PFSK-1 (cell line): ENCODE results near the gene VENTX.

ENCODE experiments used
- FOXP2 ChIP-seq: optimal IDR thresholded peaks from 2 replicates; pipeline ENCODE3; 2011; ENCODE audit warnings: borderline replicate concordance, control low read depth, inconsistent platforms; ENCODE audit not compliant: insufficient read depth; ENCODE audit errors: extremely low read length, extremely low read depth
- POLR2AphosphoS5 ChIP-seq: IDR thresholded peaks from 2 replicates; pipeline ENCODE4 v1.6.1; 2012; ENCODE audit warnings: low read depth, mild to moderate bottlenecking, control low read depth, low read length, moderate library complexity
- SIN3A ChIP-seq: IDR thresholded peaks from 2 replicates; pipeline ENCODE4 v1.6.1; 2012; ENCODE audit warnings: mild to moderate bottlenecking, low read length, moderate library complexity, borderline replicate concordance; ENCODE audit not compliant: insufficient read depth
- TAF1 ChIP-seq: IDR thresholded peaks from 2 replicates; pipeline ENCODE4 v1.6.1; 2012; ENCODE audit warnings: low read length, control low read depth, borderline replicate concordance; ENCODE audit not compliant: insufficient read depth
- TF ChIP-seq, protein P1 (sequence below), 2 experiments: IDR thresholded peaks; 2 replicates each; pipeline versions ENCODE4 v1.6.1 to v1.8.0; 2011 to 2012; ENCODE audit warnings: low read depth in 2 of 2, low read length in 2 of 2, control low read depth in 1 of 2, inconsistent platforms in 1 of 2, mild to moderate bottlenecking in 1 of 2, moderate library complexity in 1 of 2; ENCODE audit not compliant: insufficient read depth in 1 of 2

The VENTX gene

DNA sequence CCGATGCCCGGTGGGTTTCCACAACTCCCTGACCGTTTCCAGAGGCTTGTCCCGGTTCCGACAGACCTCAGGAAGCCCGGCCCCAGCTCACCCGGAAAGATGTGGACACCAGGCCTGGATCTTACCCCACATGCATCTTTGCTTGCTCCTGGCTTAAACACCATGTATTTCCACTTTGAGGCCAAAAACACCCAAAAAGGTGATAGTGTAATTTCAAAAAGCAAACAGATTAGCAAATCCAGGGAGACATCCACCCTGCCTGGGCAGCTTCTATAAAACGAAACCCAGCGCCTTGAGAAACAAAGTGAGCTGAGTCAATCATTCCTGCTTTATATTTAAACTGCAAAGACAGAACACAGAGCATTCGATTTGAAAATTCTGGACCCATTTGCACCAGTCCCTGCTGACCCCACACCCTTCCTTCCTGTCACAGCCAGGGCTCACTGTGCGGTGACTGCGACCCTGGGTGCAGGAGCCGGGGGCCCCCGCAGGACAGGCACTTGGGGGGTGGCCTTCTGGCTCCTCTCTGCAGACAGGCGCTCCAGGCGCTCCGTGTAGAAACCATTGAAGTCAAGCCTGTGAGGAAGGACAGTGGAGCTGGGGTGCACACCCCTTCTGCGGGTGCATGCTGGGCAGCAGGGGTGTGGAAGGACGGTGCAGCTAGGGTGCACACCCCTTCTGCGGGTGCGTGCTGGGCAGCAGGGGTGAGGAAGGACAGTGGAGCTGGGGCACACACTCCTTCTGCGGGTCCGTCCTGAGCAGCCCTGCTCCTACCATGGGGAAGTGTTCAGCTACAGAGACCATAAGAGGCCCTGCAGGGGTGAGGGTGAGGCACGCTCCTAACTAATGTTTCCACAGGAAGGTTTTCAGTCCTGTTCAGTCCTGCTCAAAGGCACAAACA, 41.9 kb downstream of the VENTX start:
- TF ChIP-seq SIN3A (no peak), TAF1 (no peak), POLR2AphosphoS5 (no peak), FOXP2 (no peak)
- TF ChIP-seq, protein P1, sequence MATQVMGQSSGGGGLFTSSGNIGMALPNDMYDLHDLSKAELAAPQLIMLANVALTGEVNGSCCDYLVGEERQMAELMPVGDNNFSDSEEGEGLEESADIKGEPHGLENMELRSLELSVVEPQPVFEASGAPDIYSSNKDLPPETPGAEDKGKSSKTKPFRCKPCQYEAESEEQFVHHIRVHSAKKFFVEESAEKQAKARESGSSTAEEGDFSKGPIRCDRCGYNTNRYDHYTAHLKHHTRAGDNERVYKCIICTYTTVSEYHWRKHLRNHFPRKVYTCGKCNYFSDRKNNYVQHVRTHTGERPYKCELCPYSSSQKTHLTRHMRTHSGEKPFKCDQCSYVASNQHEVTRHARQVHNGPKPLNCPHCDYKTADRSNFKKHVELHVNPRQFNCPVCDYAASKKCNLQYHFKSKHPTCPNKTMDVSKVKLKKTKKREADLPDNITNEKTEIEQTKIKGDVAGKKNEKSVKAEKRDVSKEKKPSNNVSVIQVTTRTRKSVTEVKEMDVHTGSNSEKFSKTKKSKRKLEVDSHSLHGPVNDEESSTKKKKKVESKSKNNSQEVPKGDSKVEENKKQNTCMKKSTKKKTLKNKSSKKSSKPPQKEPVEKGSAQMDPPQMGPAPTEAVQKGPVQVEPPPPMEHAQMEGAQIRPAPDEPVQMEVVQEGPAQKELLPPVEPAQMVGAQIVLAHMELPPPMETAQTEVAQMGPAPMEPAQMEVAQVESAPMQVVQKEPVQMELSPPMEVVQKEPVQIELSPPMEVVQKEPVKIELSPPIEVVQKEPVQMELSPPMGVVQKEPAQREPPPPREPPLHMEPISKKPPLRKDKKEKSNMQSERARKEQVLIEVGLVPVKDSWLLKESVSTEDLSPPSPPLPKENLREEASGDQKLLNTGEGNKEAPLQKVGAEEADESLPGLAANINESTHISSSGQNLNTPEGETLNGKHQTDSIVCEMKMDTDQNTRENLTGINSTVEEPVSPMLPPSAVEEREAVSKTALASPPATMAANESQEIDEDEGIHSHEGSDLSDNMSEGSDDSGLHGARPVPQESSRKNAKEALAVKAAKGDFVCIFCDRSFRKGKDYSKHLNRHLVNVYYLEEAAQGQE (IDR thresholded peaks at IDR 0.05; ENCODE audit: insufficient read depth in 1 of 2, low read depth in 2 of 2, low read length in 2 of 2), result no peak

DNA sequence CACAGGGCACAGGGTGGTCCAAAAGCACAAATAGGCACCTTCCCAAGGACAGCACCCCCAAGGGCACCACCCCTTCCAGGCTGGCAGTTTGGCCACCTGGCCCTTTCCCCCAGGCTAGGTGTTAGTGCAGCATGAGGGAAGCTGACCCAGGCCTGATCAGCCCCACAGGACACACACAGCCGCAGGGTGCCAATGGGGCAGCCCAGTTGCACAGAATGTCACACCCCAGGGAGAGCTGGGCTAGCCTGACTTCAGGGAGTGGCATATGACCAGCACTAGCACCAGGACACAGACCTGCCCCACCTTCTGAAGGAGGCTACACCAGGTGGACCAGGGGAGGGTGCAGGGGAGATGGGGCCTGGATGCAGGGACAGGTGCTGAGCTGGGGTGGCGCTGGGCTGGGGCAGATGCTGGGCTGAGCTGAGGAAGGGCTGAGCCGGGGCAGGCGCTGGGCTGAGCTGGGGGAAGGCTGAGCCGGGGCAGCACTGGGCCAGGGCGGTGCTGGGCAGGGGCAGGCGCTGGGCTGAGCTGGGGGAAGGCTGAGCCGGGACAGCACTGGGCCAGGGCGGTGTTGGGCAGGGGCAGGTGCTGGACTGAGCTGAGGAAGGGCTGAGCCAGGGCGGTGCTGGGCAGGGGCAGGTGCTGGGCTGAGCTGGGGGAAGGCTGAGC, 42.9 kb downstream of the VENTX start:
- TF ChIP-seq TAF1 (no peak), FOXP2 (no peak), POLR2AphosphoS5 (no peak)
- TF ChIP-seq, protein P1 (IDR thresholded peaks at IDR 0.05; ENCODE audit: insufficient read depth in 1 of 2, low read depth in 2 of 2, low read length in 2 of 2), result no peak

DNA sequence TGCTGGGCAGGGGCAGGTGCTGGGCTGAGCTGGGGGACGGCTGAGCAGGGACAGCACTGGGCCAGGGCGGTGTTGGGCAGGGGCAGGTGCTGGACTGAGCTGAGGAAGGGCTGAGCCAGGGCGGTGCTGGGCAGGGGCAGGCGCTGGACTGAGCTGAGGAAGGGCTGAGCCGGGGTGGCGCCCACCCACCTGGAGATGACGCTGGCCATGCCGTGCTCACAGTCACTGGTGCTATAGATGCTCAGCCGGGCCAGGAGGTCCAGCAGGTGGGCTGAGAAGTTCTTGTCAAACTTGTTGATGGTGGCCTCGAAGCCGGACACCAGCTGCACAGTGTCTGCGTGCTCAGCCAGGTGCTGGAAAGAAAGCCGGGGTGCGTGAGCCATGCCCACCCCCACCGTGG, 43.4 kb downstream of the VENTX start:
- no peak for TF ChIP-seq POLR2AphosphoS5
- TF ChIP-seq SIN3A, result no peak
- TF ChIP-seq, protein P1 (IDR thresholded peaks at IDR 0.05; ENCODE audit: insufficient read depth in 1 of 2, low read depth in 2 of 2, low read length in 2 of 2), result no peak
- TF ChIP-seq TAF1, result no peak
- no peak for TF ChIP-seq FOXP2

DNA sequence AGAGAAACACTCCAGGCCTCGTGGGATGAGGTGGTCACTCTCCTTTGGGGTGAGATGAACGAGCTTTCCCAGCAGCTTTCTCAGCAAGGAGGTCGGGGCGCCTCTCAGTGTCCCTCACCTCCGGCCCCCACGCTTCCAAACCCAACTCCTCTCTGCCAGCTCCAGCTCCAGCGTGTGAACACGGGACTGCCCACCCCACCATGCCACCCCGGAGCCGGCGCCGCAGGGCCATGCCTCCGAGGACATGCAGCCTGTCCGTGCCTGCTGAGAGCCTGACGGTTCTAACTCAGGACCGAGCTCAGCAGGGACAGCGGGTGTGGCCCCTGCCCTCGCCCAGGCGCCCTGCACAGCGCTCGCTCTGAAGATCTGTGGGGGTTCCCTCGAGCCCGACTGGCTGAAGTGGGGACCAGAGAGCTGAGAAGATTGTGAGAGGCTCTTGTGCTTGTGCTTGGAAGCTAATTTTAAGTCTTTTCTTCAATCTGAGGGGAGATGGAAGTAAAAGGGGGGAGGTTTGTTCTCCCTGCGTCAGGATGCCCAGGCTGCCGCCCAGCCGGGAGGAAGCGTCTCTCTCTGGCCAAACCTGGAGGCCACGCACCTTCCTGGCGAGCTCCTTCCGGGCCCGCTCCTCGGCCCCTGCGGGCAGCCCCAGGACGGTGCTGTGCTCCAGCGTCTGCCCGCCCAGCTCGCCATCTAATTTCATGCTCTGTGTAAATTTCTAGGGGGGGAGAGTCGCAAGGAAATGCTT, 44.1 kb downstream of the VENTX start:
- TF ChIP-seq, protein P1 (IDR thresholded peaks at IDR 0.05; ENCODE audit: insufficient read depth in 1 of 2, low read depth in 2 of 2, low read length in 2 of 2), result no peak
- TF ChIP-seq POLR2AphosphoS5 (no peak), SIN3A (no peak), TAF1 (no peak), FOXP2 (no peak)
